NCI-H2196 (cell line): ENCODE results near the gene UNC50.

Source experiments
- DNase-seq: peaks from one replicate; lab custom pipeline; 2025; ENCODE audit not compliant: unreplicated experiment; lab: John Stamatoyannopoulos, UW

The UNC50 gene, protein sequence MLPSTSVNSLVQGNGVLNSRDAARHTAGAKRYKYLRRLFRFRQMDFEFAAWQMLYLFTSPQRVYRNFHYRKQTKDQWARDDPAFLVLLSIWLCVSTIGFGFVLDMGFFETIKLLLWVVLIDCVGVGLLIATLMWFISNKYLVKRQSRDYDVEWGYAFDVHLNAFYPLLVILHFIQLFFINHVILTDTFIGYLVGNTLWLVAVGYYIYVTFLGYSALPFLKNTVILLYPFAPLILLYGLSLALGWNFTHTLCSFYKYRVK

DNA sequence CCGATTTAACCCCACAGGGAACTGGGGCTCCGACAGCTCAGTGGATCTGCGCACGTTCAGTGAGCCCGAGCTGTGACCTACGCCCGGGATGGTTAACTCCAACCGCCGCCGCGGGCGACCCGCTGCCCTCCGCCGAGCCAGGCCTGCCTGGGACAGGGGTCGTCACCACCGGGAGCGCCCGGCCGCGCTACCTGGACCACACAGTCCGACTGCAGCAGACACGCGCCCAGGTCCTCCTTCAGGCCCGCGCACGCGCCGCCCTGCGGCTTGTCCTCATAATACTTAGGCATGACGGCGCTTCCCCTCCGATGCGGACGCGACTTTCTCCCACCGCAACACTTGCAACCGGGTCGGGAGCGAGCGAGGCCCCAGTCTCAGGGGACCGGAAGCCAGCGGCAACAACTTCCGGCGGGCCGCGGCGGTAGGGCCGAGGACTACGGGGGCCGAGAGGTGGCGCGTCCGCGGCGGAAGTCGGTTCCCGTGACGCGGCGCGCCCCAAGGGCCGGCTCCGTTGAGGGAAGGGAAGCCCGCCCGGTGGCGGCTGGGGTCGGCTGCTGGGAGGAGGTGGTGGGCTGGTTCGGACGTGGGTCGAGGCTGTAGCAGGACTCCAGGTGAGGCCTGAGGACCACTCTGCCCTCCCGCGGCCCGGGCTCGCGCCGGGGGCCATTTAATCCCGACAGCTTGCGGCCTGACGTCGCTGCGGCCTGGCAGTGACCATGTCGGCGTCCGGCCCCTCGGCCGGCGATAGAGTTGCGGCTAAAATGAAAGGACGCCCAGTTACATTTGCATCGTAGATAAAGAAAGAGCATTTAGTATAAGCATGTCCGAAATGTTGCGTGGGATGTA, at the start of gene UNC50, which contains the start of gene COA5:
TSS of gene UNC50 (plus strand) at position 474 of the 846 bp plus-strand sequence. CDS start 1,171 bp downstream, outside the sequence.
TSS of gene COA5 (minus strand) at position 397 of the 846 bp plus-strand sequence. CDS start at position 290, 107 bp downstream.
- peak; percentile 89 for DNase-seq

DNA sequence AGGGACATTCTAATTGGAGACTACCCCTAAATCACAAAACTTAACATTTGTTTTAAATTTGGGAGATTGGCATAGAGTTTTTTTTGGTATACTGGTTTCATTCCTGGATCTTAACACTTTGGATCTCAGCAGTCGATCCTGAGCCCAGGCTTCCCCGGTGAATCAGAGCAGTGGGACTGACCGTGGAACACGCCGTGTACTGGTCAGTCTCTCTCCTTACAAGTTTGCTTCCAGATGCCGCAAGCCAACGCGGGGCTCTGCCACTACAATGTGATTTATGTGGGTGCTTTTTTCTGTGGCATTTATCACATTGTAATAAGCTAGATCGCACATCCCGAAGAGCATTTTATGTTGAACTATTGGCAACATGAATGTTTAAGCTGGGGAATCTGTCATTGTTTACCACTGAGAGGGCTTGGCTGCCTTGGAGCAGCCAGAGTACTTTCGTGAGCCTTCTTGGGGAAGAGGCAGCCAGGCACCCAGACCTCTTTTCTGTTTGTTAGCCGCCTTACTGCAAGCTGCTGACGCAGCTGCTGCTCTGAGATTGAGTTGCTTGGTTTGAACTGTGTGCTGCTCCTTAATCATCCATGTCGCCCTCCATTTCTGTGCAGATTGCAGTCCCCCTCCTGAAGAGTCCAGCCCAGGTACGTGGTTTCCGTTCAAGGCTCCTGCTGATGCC, 49.4 kb upstream of the UNC50 start:
- no peak for DNase-seq

DNA sequence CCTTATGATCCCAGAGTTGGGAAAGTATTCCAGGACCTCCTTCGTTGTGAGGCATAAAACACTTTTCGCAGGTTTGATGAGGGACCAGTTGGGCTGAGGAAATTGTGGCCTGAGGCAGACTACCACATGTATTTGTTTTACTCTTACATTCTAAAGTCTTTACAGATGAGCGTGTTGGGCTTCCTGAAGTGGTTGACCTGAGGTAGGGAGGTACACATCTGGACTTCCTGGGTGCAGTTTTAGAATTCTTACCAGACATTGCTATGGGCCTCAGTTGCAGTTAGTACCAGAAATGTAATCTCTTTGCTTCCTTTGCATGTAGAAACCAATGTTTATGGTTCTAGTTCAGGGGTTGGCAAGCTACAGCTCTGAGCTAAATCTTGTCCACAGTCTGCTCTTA, 48.8 kb upstream of the UNC50 start:
- DNase-seq: no peak

DNA sequence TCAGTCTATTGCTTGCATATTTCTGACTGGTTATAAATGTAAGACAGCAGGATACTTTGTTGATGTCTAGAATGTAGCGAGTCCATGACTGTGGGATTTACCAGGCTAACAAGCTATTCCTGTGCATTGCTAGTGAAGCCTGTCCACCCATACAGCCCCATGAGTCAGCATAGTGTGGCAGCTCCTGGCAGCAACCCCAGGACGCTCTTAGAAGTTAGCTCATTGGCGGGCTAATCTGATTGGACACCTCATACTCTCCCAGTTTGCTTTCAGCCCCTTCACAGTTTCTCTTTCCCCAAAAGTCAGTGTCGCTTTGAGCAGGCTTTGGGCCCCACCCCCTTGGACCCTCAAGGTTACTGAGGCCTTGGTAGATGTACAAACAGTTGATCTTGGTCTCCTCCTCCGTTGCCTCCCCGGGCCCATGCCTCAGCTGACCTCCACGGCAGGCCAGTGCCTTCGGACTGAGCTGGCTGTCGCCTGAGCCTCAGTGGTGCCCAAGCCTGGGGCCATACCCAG, 48.1 kb upstream of the UNC50 start:
- DNase-seq: no peak

DNA sequence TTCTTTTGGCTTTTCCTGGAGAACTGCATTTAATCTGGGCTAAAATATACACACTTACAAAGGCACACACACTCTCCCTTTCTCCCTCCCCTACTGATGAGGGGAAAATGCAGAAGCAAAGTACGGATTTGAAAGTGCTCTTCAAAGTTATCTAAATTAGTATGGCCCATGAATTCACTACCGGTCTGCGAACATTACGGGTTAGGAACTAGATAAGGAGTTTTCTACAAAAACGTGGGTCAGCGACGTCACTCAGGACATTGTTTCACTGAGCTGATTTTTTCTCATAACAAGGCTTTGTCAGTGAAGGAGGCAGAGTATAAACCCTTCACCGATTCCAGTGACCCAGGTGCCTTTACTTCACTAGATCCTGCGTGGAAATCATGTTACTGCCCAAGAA, 47.4 kb upstream of the UNC50 start:
- no peak for DNase-seq

DNA sequence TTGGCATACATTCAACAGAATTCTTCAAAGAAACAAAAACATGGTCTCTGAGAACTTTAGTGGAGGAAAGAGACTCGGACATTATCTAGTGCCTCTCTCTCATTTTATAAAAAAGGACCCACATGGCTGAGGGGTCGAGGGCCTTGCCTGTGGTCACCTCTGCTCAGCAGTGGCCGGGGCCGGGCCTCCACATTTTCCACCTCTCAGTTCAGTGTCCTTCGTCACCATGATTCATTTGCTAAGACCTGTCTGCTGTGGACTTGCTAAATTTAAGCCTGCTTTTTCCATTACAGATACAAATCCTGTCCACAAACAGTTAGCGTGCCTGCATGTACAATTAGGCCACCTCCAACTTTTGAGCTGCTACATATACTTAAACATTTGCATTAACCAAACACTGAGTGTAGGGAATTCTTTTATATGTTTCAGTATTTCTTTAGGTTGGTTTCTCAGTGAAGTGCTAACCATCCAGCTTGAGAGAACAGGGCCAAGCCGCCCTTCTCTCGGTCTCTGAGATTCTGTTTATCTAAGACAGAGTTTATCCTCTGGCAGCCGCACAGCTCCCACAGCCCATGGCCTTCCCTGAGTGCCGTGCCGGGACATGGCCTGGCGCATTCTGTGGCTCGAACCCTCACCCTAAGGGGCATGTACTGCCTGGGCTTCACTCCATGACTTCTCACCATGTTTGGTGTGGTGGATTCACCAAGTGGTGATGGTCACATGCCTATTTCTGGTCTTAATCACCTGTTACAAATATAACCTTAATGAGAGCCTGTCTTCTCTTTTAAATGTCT, 46.3 kb upstream of the UNC50 start:
- DNase-seq: no peak

DNA sequence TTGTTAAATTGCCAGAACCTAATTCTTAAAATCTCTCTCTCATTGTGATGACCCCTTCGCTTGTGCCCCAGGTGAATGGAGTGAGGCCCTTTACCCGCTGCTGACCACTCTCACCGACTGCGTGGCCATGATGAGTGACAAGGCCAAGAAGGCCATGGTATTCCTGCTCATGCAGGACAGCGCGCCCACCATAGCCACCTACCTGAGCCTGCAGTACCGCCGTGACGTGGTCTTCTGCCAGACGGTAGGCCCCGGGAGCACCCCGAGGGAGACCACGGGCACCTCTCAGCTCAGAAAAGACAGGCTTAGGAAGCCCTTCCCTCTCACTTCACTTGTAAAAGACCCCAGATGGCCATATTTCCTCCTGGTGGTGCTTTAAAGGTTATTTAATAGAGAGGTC, 45.0 kb upstream of the UNC50 start:
- no peak for DNase-seq

DNA sequence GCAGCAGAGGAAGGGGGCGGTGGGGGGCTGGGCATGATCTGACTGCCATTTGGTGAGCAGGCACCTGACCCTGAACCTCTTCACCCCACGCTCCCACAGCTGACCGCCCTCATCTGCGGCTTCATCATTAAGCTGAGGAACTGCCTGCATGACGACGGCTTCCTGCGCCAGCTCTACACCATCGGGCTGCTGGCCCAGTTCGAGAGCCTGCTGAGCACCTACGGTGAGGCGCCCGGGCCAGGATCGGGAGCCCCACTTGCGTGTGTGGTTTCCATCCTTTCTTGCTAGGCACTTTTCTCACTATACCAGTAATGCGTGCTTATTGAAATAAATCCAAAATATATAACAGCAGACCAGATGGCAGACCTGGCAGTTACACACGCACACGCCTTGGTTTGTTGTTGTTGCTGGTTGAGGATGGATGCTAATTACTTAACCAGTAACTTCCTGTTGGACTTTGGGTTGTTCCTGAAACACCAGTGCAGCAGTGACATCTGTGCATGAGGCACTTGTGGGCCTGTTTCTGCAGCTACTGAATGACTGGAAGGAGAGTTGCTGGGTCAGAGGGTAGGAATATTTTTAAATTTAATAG, 43.8 kb upstream of the UNC50 start:
- DNase-seq: no peak

DNA sequence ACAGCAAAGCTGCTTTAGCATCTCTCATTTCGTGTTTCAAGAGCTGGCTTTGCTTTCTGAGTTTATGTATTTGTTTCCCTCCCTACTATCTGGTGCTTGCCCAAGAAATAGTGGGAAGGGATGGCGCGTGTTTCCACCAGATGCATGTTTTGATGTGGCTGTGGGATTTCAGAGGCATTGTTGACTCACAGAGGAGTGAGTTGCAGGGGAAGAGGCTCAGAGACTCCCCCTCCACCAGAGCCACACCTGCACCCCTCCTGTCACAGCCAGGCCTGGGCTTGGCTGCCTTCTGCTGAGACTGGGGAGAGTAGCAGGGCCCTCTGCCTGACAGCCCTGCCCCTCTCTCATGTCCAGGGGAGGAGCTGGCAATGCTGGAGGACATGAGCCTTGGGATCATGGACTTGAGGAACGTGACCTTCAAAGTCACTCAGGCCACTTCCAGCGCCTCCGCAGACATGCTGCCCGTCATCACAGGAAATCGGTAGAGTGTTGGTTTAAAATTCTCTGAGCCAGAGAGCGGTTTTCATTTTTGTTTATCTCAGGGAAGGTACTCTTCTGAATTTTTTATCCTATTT, 43.0 kb upstream of the UNC50 start:
- DNase-seq: no peak

DNA sequence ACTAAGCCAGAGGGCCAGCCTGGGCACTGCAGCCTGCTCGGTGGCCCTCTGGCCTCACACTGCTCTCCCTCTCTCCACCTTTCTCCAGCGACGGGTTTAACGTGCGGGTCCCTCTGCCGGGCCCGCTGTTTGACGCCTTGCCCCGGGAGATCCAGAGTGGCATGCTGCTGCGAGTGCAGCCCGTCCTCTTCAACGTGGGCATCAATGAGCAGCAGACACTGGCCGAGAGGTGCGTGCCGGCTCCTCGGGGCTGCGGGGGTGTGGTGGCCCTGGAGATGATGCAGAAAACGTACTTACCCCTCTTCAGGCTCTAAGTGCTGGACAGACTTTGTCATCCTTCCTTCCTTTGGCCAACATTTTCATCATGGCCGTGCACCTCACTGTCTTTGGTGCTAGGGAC, 42.4 kb upstream of the UNC50 start:
- DNase-seq: no peak

DNA sequence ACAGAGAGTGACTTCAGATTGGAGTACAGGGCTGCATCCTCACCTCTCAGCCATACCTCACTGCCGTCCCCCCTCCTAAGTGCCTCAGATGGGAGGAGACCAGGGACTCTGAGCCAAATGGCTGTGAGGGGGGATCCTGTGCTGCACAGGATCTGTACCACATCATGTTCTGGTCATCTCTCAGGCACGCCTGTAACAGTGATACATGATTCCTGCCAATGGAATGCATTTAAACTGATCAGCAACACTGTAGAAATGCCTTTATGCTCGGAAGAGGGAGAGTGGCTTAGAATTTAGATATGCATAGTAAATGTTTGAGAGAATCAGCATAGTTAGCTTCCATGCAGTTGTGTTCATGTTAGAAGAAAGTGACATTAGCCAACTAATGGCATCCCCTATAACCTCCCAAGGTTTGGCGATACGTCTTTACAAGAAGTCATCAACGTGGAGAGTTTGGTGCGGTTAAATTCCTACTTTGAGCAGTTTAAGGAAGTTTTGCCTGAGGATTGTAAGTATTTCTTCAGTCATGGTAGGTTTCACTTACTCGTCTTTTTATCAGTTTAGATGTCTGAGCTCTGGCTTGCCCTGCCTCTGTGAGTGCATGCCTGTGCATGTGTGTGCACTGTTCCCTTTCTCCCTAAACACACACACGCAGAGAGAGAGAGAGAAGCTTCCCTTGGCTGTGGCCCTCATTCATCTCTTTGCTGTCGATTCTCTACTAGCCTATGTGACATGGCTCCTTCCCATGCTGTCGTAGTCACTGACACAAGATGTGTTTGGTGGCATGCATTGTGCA, 40.0 kb upstream of the UNC50 start:
- DNase-seq: no peak

DNA sequence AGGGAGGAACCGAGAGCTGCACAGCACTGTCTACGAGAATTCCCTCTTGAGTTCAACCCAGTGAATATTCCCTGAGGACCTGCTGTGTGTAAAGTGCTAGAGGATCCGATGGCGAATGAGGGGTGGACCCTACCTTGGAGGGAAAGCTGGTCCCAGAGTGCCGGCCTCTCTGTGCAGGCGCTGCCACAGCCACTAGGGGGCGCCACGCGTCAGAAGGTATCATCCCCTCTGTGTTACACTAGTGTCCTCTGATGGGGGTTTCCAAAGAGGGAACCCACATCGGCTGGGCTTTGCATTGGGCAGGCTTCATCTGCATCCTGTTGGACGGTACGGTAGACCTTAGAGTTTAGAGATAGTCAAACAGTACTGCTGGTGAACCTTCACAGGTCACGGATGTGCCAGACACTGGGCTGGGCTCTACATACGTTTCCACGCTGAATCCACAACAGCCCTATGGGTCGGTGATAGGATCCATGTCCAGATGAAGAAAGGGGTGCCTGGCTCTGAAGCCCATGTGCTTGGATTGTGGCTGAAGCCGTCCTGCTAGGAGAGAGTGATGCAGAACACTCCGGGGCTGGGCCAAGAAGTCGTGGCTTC, 39.1 kb upstream of the UNC50 start:
- DNase-seq: peak; percentile 63

DNA sequence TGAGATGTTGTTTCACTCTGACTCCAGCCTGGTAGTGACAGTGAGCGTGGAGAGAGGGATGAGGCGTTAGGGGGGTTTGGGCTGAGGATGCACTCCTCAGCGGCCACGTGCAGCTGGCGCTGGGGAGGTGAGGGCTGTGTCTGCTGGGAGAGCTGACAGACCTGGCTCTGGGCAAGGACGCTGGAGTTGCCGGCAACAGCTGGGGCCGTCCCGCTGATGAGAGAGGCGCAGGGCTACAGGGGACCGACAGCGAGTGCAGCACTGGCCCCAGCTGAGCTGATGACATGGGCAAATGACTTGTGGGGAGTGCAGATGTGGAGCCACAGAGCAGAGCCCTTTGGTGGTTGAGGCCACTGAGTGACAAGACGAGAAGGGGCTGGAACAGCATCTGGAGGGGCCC, 38.5 kb upstream of the UNC50 start:
- DNase-seq: no peak

DNA sequence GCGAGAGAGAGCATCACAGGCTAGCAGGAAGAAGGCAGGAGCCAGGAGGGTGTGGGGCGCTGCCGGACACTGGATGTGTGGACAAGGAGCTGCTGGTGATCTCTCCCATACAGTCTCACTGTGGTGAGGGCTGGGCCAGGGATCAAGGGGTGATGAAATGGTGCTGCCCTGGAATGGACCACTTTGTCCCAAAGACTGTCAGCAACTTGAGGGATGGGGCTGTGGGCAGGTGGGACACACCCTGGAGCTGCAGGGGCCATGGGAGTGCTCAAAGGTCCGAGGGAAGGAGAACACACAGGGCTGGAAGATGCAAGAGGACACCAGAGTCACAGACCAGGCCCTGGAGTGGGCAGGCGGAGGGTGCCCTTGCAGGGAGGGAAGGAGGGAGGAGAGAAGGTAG, 38.0 kb upstream of the UNC50 start:
- no peak for DNase-seq

DNA sequence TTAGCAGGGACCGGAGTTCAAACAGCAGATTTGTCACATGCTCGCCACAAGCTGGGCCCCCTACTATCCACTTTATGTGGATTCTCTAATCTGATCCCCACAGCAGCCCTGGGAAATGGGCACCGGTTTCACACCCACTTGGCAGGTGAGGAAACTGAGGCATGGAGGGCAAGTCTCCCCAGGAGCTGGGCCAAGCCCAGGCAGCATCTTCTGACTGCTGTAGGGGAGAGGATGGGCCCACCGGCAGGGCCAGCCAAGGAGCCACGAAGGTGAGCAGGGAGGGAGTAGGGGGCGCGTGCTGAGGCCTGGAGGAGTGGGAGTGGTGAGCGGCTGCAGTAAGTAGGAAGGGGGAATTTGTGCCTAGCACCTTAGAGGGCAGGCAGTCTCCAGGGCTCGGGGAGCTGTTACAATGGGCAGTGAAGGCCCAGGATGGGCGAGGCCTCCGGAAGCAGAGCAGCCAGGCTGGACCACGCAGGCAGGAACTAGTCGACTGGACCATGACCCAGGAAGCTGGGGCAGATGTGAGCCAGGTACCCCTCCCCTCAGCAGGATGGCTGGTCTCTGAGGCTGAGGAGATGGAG, 37.2 kb upstream of the UNC50 start:
- DNase-seq: no peak

DNA sequence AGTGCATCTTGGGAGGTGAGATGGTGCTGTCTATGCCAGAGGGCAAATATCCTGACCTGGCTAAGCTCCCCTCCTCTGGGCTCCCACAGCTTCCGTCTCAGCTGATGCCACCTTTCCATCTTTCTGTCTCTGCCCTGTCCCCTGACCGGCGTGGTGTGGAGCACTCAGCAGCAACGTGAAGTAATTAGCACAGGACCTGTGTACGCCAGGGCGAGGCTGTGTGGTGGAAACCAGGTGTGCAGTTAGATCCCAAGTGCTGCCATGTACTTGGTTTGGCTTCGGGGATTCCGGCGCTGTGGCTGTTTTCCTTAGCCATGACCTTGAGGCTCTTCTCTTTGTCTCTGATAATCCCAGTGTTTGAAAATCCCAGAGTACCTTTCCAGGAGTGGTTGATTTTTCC, 36.6 kb upstream of the UNC50 start:
- no peak for DNase-seq

DNA sequence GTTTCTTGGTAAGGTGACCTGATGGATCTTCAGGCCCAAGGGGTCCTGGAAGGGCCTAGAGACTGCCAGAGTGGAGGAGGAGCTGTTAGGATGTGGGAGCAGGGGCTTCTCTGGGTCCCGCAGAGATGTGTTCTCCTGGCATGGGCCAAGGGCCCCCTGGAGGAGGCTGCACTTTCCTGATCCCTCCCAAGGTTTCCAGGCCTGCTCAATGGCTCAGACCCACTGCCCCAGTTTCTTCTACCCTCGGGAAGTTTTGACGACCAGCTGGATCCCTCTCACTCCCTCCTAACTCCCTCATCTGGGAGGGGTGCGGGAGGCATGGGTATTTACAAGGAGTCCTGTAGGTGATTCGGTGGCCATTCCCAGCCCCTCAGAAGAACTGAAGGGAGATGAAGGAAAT, 36.2 kb upstream of the UNC50 start:
- no peak for DNase-seq

DNA sequence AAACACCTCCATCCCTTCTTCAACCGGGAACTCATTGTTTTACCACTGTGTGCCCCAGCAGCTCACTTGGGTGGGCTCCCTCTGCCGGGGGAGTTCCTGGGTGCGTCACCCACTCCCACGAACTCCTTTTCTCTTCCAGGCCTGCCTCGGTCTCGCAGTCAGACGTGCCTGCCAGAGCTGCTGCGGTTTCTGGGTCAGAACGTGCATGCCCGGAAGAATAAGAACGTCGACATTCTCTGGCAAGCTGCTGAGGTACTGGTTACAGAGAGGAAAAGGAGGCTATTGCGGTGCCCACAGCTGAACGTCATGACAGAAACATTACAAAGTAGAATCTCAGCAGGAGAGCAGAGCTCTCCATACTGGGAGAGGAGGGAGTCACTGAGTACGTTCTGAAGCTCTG, 35.7 kb upstream of the UNC50 start:
- DNase-seq: no peak

DNA sequence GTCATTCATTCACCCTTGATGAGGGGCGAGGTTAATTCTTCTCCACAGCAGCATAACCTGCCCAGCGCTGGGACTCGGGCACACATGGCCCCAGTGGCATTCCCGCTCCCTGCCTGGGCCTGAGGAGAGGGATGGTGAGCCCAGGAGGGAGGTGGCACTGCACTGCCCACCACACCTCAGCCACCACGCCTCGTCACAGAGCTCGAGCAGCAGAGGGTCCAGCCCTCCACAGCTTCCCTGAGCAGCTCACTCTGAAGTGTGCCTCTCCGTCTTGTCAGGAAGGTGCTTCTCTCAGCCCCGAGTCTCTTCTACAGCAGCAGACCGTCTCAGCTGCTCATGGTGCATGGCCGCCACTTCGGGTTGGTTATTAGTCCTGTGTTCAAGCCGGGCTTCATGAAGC, 35.0 kb upstream of the UNC50 start:
- DNase-seq: no peak
